ENCODE results near the gene PTPN22.

Gene PTPN22

DNA sequence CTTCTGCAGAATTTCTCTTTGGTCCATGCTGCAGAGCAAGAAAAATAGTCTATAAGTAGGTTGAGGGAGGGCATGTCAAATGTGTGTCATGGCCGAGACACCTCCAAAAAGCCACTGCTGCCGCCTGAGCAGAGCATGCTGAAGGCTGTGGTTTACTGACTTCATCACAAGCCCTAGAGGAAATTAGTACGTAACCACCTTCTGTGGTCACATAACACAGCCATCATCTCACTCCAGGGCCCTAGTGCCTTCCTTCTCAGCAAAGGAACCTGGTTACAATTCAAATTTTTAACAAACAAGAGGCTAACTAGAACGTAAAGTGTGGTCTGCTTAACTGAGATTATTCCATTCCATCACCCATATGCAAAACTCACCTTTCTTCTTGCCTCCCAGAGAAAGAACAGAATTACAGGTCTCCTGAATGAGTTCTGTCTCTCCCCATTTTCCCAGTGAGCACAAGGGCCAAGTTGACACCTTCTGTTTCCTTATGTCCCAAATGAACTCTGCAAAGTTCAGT lies at the start of gene PTPN22:
Gene PTPN22 (minus strand): TSS at position 116 of the 517 bp plus-strand sequence.
- peak; percentile 12 for DNase-seq

DNA sequence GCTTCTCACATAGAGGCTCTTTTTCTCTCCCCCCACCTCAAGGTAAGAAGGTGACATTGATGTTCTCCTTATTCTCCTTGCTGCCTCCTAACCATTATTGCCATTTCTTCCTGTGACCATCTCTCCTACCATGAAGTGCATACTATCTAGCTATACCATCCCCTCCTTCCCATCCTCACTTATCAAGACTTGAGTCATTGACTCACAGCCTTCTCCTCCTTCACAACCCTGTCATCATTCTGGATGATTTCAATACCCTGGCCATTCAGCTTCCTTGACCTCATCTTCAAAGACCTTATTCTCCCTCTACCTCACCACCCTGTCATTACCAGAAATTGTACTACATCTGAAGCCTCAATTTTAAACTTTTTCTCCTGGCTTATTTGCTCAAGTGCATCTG lies 46.7 kb upstream of the PTPN22 start:
- no peak for DNase-seq

DNA sequence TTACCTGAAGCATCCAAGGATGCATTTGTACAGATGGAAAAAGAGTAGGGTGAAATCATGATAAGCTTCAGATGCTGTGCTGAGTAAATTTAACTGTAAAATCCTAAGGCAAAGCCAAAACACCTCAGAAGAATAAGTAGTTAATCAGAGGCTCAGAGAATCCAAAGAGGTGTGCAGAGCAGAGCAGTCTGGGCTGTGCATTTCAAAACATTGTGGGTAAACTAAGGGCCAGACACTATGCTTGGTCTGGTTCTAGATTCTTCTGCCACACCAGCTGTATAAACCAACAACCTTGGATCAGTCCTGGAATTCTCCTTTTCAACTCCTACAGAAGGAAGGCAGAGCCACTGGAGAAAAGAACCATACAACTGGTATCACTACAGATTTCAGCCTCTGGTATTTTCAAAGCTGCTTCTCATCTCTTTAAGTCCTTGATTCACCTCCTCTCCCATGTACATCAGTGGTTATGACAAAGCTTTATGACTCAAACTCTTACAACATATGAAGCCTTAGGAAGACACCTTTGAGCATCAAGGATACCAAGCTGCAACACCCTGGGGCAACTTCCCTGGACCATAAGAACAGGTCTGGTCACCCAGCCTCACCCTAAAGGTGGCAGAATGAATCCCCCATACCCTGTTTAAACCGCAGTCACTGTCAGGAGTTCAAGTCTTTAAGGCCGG lies 46.0 kb upstream of the PTPN22 start:
- no peak for DNase-seq

DNA sequence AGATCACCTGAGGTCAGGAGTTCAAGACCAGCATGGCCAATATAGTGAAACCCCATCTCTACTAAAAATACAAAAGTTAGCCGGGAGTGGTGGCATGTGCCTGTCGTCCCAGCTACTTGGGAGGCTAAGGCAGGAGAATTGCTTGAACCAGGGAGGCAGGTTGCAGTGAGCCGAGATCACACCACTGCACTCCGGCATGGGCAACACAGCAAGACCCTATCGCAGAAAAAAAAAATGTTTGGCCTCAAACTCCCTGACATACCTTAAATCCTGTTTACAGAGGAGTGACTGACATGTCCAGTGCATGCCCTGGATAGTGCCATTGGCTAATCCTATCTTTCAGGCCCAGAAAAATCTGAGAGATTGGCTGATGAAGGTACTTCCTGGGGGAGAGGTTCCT lies 45.5 kb upstream of the PTPN22 start:
- DNase-seq, result no peak

DNA sequence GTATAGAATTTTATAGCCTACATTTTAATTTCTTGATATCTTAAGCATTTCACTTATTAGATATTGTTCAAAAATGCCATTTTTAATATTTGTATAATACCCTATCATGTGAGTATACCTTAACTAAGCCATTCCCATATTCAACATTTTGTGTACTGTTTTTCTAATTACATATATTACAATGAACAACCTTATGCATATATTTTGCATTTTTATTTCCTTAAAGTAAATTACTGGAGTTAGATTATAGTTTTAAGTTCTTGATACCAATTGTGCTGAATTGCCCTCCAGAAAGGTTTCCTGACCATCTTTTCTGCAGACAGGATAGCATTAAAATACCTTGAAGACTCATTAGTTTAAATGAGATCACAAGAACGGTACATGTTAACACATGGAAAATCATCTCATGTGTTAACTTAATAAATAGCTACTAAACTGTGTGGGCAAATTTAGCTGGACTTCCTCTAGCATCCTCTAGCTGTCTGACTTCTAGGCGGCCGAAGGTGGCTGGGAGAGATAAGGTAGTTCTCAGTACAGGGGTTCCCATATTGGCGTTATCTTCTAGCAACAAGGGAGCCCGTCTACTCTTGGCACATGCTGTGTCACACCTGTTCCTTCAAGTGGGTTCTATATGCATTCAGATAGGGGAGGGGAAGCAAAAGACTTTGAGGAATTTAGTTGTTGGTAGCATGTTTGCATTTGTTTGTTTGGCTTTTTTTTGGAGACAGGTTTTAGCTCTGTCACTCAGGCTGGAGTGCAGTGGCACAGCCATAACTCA lies 42.6 kb upstream of the PTPN22 start:
- no peak for DNase-seq

DNA sequence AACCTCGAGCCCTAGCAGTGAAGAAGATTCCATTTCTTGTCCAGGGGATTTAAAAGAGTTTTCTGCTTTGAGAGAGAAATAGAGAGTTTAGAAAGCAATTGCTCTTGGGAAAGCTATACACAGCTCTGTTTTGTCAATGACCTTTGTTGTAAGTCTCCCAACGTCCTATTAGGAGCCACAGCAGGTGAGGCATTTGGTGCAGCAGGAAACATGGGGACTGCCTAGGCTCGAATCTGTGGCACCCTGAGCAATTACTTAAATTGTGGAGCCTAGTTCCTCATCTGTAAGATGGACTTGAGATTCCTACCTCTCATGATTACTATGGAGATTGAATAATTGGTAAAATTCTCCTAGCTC lies 41.8 kb upstream of the PTPN22 start:
- no peak for DNase-seq

DNA sequence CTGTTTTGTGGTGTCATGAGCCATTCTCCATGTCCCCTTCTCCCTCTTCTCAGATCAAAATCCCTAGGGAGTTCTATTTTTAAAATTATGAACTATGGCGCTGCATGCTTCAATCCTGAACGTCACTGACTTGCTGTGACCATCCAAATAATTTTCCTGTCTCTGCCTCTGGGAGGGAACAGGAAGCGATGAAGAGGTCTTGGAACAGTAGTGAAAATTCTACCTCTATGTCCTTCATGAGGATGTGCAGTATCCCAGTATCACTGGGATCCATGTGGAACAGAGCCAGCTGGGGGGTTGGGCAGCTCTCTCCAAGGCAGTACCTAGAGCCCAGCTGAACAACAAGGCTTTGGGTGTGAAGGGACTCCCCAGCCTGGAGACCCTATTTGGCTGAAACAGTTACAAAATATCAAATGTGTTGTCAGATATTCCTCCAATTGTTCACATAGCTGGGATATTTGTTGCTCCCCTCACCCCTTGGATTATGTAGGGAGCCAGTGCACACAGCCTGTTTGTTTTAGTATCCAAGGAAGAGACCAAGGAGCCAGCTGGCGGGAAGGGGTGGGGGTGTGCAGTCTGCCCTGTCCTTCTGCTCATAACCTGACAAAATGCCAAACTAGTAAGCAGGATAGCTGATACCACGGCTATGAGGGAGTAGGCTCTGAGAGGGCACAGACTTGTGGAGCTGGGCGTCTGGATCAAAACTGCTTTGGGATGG lies 41.2 kb upstream of the PTPN22 start:
- no peak for DNase-seq

DNA sequence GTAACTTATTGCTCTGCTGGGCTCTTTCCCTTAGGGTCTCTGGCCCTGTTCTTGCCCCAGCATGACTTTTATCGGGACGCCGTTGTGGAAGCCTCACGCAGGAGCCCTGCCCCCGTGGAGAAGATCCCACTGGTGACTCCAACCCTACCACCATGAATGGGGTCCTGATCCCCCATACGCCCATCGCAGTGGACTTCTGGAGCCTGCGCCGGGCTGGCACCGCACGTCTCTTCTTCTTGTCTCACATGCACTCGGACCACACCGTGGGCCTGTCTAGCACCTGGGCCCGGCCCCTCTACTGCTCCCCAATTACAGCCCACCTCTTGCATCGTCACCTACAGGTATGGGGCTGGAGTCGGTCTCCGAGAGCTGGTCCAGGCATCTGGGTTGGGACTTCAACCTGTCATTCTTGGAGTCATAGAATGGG lies 33.9 kb upstream of the PTPN22 start:
- peak; percentile 22 for DNase-seq

DNA sequence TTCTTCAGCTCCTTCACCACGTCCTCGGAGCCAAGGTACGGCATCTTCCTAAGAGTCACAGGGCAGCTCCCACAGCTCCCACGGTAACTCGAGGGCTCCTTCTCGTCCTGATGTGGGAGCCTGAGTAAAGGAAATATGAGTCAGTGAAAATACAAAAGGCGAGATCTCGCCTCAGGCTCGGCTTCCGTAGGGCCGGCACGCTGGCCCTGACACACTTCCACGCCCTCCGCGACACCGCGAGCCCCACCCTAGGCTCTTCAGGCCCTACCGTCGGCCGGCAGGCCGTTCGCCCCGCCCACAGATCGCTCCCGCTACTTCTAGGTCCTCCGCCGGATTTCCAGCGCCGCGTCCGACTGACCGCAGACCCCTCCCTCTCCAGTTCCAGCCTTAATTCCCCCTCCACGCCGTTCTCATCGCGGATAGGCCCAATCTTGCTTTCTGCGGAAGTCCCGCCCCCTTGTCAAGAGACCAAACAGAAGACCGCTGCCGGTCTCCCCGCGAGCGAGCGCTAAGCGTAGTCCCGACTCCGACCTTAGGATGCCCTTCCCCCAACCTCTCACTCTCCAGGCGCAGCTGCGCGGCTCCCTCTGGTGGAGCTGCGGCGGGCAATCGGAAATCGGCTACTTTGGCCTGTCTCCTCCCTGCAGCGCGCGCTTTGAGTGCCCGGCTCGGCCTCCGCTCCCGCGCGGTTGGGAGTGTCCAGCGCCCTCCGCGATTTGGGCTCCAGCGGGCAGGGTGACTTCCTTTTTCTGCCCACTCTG lies 33.3 kb upstream of the PTPN22 start, which contains the start of the genes AP4B1 and DCLRE1B:
Gene AP4B1 (minus strand): TSS at position 126 of the 761 bp plus-strand sequence. CDS start 82 bp downstream, at position 44.
Gene DCLRE1B (plus strand): TSS at position 653 of the 761 bp plus-strand sequence. CDS start 261 bp downstream, outside the sequence.
- DNase-seq, result peak; percentile 98

DNA sequence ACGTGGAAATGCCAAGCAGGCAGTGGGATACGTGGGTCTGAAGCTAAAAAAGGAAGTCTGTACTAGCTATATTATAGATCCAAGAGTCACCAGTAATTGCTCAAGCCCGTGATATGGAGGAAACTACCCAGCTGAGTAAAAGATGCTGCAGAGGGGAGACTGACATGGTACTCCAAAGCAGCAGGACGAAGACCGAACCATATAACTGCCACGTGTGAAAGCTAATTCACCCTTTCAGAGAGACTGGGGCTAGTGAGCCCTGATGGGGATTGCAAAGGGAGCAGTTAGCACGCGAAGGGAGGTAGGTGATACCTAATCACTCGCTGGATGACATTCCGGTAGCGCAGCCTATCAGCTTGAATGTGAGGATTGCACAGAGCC lies 32.8 kb upstream of the PTPN22 start:
- peak; percentile 5 for DNase-seq

DNA sequence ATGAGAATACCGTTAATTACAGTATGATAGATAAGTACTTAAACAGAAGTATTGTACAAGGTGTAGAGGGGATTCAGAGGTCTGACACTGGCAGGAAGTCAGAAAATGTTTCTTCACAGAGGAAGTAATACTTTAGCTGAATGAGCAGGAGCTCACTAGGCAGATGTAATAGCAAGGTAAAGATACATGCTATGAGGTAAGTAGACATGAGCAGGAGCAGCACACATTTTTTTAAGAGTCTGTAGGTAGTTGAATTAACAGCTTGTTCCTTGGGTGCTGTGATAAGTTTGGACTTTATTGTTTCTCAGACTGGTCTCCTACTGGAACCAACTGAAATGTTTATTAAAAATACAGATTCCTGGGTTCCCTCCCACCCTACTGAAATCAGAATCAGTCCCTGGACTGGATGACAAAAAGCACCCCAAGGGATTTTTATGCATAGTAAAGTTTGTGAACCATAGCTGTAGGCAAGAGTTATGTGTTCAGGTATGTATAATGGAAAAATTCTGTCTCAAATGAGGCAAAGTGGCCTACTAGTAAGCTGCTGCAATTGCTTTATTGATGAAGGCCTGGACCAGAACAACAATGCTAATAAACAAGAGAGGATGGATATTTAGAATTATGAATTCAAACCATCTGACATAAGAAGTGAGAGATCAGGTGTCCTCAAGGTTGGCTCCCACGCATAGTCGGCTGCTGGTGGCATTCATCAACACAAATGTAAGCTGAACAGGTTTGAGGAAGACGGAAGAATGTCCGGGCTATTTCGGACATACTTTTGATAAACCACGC lies 32.2 kb upstream of the PTPN22 start:
- DNase-seq, result no peak

DNA sequence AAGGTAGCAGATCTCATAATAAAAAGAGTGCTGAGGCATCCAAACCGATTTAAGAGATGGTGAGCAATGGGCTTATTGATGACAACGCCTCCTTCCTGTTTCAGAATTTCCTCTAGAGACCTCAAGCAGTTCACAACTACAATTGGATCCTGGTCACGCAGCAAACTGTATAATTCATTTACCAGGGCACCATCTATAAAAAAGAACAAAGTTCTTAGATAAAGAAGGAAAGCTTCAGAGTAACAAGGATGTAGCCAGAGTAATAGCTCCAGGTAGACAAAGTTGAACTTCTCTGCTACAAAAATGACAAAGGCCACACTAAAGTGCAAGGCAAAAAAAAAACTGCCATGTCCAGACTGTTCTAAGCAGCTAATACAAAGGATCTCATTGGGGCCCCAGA lies 29.7 kb upstream of the PTPN22 start:
- no peak for DNase-seq

DNA sequence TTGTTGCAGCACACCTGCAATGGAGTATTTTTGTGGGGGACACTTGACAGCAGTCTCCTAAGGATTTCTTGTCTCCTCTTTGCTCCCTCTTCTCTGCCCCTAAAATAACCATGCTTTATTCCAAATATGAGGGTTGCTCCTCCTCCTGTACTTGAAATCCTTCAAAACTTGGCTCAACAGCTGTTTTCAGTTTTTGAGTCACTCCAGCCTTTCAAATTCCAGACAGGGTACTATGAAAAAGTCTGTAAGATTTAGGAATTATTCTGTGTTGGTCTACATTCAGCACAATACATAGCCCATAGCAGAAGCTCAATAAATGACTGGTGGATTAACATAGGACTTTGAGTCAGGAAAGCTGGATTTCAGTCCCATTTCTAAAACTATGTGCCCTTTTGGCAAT lies 27.6 kb upstream of the PTPN22 start:
- no peak for DNase-seq

DNA sequence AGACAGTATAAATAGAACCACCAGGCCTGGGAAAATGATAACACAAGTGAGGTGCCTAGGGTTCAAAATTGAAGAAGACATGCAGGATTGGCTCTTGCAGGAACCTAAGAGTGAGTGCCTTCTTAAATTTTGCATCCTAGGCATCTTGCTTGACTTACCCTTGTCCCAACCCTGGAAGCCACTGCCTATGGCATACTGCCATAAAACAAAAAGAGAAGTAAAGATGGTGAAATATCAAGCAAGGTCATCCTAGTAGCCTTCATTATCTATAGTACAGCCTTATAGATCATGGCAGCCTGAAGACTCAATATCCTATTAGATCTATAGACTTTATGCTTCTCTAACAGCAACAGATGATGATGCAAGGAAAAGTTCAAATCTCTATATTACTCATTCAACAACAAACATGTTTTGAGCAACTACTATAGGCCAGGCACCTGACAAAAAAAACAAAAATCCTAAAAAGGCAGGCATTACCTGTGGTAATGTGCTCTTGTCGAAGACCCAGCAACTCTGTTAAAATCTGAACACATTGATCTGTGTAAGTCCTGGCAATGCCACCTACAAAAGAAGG lies 26.8 kb upstream of the PTPN22 start:
- no peak for DNase-seq

DNA sequence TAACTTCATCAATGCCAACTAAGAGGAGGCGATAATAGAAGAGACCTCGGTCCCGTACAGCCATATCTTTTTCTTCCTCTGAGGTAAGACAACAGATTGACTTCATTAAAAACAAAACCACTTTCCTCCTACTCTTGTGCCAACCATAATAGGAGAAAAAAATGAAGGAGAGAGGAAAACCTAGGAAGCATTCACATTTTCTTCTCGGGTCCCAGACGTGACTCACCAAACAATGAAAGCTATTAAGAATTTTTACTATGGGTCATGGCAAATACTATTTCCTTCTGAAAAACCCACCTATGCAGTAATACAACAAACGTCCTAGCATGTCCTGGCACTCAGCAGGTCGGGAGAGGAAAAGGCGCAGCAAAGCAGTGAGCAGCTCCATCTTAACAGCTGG lies 24.4 kb upstream of the PTPN22 start:
- DNase-seq, result no peak

DNA sequence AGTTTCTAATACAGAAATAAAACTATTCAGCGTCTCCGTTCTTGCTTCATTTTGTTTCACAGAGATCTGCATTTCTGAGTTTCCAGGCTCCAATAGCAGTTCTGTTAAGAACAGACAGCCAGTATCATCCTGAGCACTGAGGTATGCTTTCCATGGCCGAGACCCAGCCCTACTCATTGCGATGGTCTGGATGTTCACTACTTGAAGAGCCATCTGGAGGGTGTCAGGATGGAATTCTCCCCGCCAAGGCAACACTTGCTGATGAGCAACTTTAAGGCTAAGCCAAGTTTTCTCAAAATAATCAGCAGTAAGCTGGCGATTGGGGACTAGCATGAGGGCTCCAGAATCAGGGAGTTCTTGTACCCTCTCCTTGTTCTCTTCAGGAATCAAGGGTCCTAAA lies 23.6 kb upstream of the PTPN22 start:
- no peak for DNase-seq

DNA sequence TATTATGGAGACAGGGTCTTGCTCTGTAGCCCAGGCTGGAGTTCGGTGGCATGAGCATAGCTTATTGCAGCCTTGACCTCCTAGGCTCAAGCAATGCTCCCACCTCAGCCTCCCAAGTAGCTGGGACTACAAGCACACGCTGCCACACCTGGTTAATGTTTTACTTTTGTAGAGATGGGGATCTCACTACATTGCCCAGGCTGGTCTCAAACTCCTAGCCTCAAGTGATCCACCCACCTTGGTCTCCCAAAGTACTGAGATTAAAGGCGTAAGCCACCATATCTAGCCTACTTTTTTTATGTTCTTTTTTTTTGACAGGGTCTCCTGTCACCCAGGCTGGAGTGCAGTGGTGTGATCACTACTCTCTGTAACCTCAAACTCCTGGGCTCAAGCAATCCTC lies 21.8 kb upstream of the PTPN22 start:
- DNase-seq, result no peak

DNA sequence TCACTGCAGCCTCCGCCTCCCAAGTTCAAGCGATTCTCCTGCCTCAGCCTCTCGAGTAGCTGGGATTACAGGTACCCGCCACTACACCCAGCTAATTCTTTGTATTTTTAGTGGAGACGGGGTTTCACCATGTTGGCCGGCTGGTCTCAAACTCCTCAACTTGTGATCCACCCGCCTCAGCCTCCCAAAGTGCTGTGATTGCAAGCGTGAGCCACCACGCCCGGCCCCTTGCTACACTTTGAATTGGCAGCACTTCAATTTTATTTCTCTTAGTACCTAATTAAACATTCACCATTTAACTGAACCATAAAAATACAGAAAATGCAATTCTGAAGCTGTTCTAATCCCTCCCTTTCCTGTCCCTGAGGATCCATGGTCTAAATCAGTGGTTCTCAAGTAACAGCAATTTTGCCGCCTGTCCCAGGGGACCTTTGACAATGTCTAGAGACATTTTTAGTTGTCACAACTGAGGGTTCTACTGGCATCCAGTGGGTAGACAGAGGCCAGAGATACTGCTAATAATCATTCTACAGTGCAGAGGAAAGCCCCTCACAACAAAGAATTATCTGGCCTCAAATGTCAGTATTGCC lies 20.2 kb upstream of the PTPN22 start:
- DNase-seq, result no peak

DNA sequence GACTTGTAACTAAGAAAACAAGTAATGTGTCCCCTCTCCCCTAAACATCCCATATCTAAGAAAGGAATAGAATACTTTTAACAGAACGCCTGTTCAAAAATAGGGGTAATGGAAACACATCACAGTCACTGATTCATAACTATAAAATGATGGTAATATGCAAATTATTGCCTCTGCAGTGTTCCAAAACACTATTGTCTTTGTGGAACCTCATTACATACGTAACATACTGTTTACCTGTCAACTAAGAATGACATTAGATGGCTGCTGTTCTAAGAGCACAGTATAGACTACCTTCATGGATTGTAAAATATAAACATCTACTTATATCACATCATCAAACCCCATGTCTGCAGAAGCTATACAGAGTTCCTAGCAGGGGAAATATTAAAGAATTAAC lies 19.3 kb upstream of the PTPN22 start:
- no peak for DNase-seq

DNA sequence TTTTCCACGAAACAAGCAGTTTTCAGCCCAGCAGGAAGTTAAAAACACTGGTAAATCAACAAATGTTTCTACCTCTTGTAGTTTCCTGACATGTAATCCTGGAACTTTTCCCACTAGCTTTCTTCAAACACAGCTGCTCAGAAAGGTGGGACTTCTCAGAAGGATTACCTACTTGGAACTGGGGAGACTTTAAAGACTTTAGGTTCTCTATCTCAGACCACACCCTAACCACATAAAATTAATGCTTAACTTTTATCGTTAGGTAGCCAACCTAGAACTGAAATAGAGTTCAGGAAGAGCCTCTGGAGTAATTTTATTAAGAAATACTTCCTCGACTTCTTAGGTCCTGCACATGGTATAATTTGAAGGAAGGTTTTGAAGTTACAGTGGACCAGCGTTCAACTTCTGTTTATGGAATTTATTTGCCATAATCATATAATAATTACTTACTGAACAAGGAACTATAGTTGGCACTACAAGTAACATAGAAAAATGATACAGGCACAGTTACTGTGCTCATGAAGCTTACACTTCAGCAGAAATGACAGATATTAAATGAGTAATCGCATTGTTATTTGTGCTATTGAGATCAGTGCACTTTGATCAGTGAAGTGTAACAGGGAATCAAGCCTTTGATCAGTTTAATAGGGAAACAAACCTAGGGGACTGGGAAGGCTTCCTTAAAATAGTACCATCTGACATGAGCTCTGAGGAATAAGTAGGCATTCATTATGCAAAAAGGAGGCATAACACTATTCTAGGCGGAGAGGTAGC lies 16.1 kb upstream of the PTPN22 start, which contains the start of gene BCL2L15:
Gene BCL2L15 (minus strand): TSS at position 180 of the 774 bp plus-strand sequence. CDS start 206 bp downstream, outside the sequence.
- DNase-seq, result no peak
